Fibroblast of lung (primary cell): ENCODE measurements around the gene TARS1. TPM values are rescaled to one million over a fixed set of nuclear protein-coding genes. Genes with fewer than 3 reads are reported as not detected.

Experiments used
- DNase-seq, 2 donors: peaks; one replicate each; pipeline versions ENCODE4 v3.0.0 to v3.0.0-alpha.2; 2010; ENCODE audit warnings: low read depth in 2 of 2
- H2AFZ ChIP-seq: 2 replicates; pipeline ENCODE4 v1.5.1; 2012; ENCODE audit warnings: low read length, control low read depth, inconsistent platforms
- H3K27ac ChIP-seq: 2 replicates; pipeline ENCODE4 v1.5.1; 2011; ENCODE audit warnings: low read length, control low read depth; ENCODE audit not compliant: insufficient read depth
- H3K27me3 ChIP-seq: 2 replicates; pipeline ENCODE4 v1.5.1; 2011; ENCODE audit warnings: mild to moderate bottlenecking, low read length; ENCODE audit not compliant: control insufficient read depth, insufficient read depth
- H3K36me3 ChIP-seq: 2 replicates; pipeline ENCODE4 v1.5.1; 2011; ENCODE audit warnings: low read length; ENCODE audit not compliant: control insufficient read depth, insufficient read depth
- H3K4me1 ChIP-seq: 2 replicates; pipeline ENCODE4 v1.5.1; 2011; ENCODE audit warnings: low read length; ENCODE audit not compliant: control insufficient read depth, insufficient read depth; ENCODE audit errors: extremely low read depth
- H3K4me2 ChIP-seq: 2 replicates; pipeline ENCODE4 v1.5.1; 2011; ENCODE audit warnings: low read length, control low read depth; ENCODE audit not compliant: insufficient read depth; ENCODE audit errors: extremely low read depth
- H3K4me3 ChIP-seq, 4 experiments: fragments of 200-600 bp in 1 of 4; sonication (generic) in 1 of 4; replicated peaks in 1 of 4; 2 replicates each; pipeline ENCODE4 v1.5.1; 2011 to 2016; ENCODE audit warnings: low read length in 4 of 4, low read depth in 3 of 4, mild to moderate bottlenecking in 3 of 4, control low read depth in 2 of 4, inconsistent platforms in 1 of 4, mixed read lengths in 1 of 4; ENCODE audit not compliant: insufficient read depth in 1 of 4; ENCODE audit errors: control extremely low read depth in 1 of 4
- H3K79me2 ChIP-seq: 2 replicates; pipeline ENCODE4 v1.5.1; 2012; ENCODE audit warnings: mild to moderate bottlenecking, low read length, inconsistent platforms; ENCODE audit not compliant: control insufficient read depth, insufficient read depth
- H3K9ac ChIP-seq: 2 replicates; pipeline ENCODE4 v1.5.1; 2011; ENCODE audit warnings: mild to moderate bottlenecking, low read length, control low read depth; ENCODE audit not compliant: insufficient read depth
- H3K9me3 ChIP-seq: 2 replicates; pipeline ENCODE4 v1.5.1; 2012; ENCODE audit warnings: low read depth, low read length; ENCODE audit not compliant: control insufficient read depth, insufficient read depth
- H4K20me1 ChIP-seq: 2 replicates; pipeline ENCODE4 v1.5.1; 2011; ENCODE audit warnings: low read length; ENCODE audit not compliant: control insufficient read depth, insufficient read depth; ENCODE audit errors: extremely low read depth
- CTCF ChIP-seq, 2 donors: IDR thresholded peaks in 1 of 2; conservative IDR thresholded peaks in 1 of 2; 1 replicate in 1 of 2; 2 replicates in 1 of 2; pipeline ENCODE4 v1.5.1; 2011 to 2012; ENCODE audit warnings: low read length in 2 of 2, control low read depth in 1 of 2, inconsistent platforms in 1 of 2, low read depth in 1 of 2, mild to moderate bottlenecking in 1 of 2
- EZH2 ChIP-seq: IDR thresholded peaks from 2 replicates; pipeline ENCODE4 v1.5.1; 2012; ENCODE audit warnings: low read length, control low read depth, mild to moderate bottlenecking; ENCODE audit errors: missing control alignments
- polyA plus RNA-seq, 2 donors: library from polyadenylated mRNA; depleted of rRNA in 1 of 2; stranded (reverse) in 1 of 2; unstranded in 1 of 2; fragments of >200 nt; gene quantifications; 2 replicates each; pipeline ENCODE4 v1.2.1, GENCODE V29; 2011 to 2012; ENCODE audit warnings: missing spikeins in 1 of 2
- total RNA-seq: library from RNA; depleted of rRNA; stranded (reverse); fragments of >200 nt; gene quantifications from 2 replicates; pipeline ENCODE4 v1.2.1, GENCODE V29; 2014

The TARS1 gene
- total and polyA plus RNA-seq, 2 donors (not counting 1 experiment from before 2014, with no cell fraction given), result 130 to 368 TPM

GRCh38 chr5:33501899-33502298, 61.1 kb downstream of the TARS1 start:
- no peak overlapping the region for H3K27ac ChIP-seq
- H3K4me2 ChIP-seq, result no peak overlapping the region
- H3K27me3 ChIP-seq, result no peaks in the 10 kb centered on the region
- H4K20me1 ChIP-seq, result no peaks in the 10 kb centered on the region
- H2AFZ ChIP-seq, result no peak overlapping the region
- no peak for DNase-seq
- no peaks in the 10 kb centered on the region for H3K79me2 ChIP-seq
- no peak overlapping the region for H3K9ac ChIP-seq
- TF ChIP-seq CTCF (conservative IDR thresholded peaks at IDR 0.05 in 1 of 2, IDR thresholded peaks at IDR 0.05 in 1 of 2; ENCODE audit: low read depth in 1 of 2, low read length in 2 of 2) (no peak), EZH2 (no peak)
- H3K36me3 ChIP-seq, result no peaks in the 10 kb centered on the region
- H3K9me3 ChIP-seq, result no peaks in the 10 kb centered on the region
- no peak overlapping the region for H3K4me3 ChIP-seq
- no peaks in the 10 kb centered on the region for H3K4me1 ChIP-seq

GRCh38 chr5:33504570-33504969, 63.8 kb downstream of the TARS1 start:
- Histone ChIP-seq H4K20me1 (no peaks in the 10 kb centered on the region), H3K27me3 (no peaks in the 10 kb centered on the region), H3K79me2 (no peaks in the 10 kb centered on the region), H3K4me1 (no peaks in the 10 kb centered on the region), H3K36me3 (no peaks in the 10 kb centered on the region), H3K9me3 (no peaks in the 10 kb centered on the region), H3K27ac (no peak overlapping the region), H3K4me3 (no peak overlapping the region), H3K4me2 (no peak overlapping the region), H3K9ac (no peak overlapping the region), H2AFZ (no peak overlapping the region)
- no peak for TF ChIP-seq CTCF (conservative IDR thresholded peaks at IDR 0.05 in 1 of 2, IDR thresholded peaks at IDR 0.05 in 1 of 2; ENCODE audit: low read depth in 1 of 2, low read length in 2 of 2)
- TF ChIP-seq EZH2, result no peak
- DNase-seq, result no peak

GRCh38 chr5:33507426-33507825, 66.7 kb downstream of the TARS1 start:
- DNase-seq, result peak in 1 of 2 donors; percentile 20

More at GRCh38 chr5:33507426-33507825, 66.7 kb downstream of the TARS1 start:
- Histone ChIP-seq H3K4me2 (no peak overlapping the region), H3K4me1 (no peaks in the 10 kb centered on the region), H2AFZ (no peak overlapping the region), H3K4me3 (no peak overlapping the region), H3K36me3 (no peaks in the 10 kb centered on the region), H3K9me3 (no peaks in the 10 kb centered on the region), H3K9ac (no peak overlapping the region), H3K79me2 (no peaks in the 10 kb centered on the region), H4K20me1 (no peaks in the 10 kb centered on the region), H3K27ac (no peak overlapping the region), H3K27me3 (no peaks in the 10 kb centered on the region)
- TF ChIP-seq EZH2 (no peak), CTCF (conservative IDR thresholded peaks at IDR 0.05 in 1 of 2, IDR thresholded peaks at IDR 0.05 in 1 of 2; ENCODE audit: low read depth in 1 of 2, low read length in 2 of 2) (no peak)
